Left hindlimb (tissue), 1 donor: ENCODE results near the gene HAP1.
A peak's percentile ranks its signal among the peaks of the same experiment; 100 is the strongest.
"Not testable (repeated sequence)": the region's sequence is repeated elsewhere in the genome, so short reads cannot be mapped to it uniquely, and the experiment has no call there.

Experiments
- DNase-seq: peaks from one replicate; pipeline ENCODE4 v3.0.0-alpha.2; 2018

HAP1 gene

GRCh38 chr17:41689497-41690299 lies 44.7 kb downstream of the HAP1 start:
- DNase-seq: no peak

- DNase-seq: peak; percentile 100
Observed at GRCh38 chr17:41688641-41689496, 45.6 kb downstream of the HAP1 start, which contains the start of gene EIF1. Gene EIF1, plus strand, starts transcription at chr17:41688885. Its CDS starts 154 bp downstream, at chr17:41689039.

GRCh38 chr17:41687828-41688640 lies 46.4 kb downstream of the HAP1 start:
- no peak for DNase-seq

DNA sequence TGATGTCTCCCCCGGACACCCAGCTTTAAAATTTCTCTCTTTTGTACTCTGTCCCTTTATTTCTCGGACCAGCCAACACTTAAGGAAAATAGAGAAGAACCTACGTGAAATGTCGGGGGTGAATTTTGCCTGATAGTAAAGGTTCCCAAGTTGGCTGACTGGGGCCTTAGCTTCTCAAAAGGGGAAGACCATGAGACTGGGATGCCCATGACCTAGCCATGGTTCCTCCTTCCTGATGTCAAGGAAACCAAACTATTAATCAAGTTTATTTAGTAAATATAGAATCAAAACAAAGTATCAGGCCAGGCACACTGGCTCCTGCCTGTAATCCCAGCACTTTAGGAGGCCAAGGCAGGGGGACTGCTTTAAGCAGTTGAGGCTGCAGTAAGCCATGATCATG lies 48.2 kb downstream of the HAP1 start:
- DNase-seq: no peak

GRCh38 chr17:41685753-41686152 lies 48.7 kb downstream of the HAP1 start:
- DNase-seq: not testable (repeated sequence)

- no peak for DNase-seq
Observed at GRCh38 chr17:41684035-41684434, 50.4 kb downstream of the HAP1 start.

- DNase-seq: no peak
Observed at GRCh38 chr17:41683441-41684007, 50.9 kb downstream of the HAP1 start.

DNA sequence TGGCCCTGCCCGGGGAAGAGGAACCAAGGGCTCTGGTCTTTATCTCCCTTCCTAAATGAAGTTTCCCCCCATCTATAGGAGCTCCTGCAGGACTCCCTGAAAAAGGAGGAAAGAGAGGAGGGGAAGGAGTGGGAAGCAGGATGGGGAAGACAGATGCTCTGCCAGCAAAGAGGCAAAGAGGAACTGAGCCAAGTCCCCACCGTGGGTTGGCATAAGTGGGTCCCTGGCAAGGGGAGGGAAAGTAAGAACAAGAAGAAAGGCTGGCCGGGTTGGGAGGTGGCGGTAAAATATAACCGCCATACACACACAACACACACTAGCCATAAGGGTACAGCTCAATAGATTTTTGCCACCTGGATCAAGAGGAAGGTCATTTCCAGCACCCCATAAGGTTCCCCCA lies 51.8 kb downstream of the HAP1 start:
- no peak for DNase-seq

GRCh38 chr17:41681776-41682175 lies 52.7 kb downstream of the HAP1 start:
- DNase-seq: no peak

DNA sequence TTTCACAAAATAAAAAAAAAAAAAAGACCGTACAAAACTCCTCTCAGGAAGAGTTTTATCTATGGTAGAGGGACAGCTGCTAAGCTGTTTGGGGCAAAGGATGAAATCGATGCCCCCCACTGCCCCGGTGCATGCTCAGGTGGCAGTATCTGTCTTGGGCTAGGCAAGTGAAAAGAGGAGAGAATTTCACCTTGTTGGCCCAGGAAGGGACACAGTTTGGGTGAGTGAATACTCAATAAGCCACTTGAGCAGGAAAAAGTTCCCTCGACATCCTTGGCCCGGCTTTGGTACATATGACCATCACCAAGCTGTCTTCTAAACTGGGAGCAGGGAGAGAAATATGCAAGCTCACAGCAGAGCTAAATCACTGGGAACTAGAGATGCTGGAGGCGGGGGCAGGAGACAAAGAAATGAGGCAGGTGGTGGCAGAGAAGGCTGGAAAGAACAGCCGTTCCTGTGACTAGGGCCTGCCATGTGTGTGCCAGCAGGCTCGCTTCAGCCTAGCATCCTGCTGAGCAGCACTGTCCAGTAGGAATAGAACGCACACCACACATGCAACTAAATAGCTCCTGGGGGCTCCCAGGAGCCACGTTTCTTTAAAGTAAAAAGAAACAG lies 53.9 kb downstream of the HAP1 start:
- no peak for DNase-seq

GRCh38 chr17:41679740-41680425 lies 54.6 kb downstream of the HAP1 start:
- DNase-seq: no peak

GRCh38 chr17:41678907-41679739 lies 55.3 kb downstream of the HAP1 start:
- DNase-seq: no peak

DNA sequence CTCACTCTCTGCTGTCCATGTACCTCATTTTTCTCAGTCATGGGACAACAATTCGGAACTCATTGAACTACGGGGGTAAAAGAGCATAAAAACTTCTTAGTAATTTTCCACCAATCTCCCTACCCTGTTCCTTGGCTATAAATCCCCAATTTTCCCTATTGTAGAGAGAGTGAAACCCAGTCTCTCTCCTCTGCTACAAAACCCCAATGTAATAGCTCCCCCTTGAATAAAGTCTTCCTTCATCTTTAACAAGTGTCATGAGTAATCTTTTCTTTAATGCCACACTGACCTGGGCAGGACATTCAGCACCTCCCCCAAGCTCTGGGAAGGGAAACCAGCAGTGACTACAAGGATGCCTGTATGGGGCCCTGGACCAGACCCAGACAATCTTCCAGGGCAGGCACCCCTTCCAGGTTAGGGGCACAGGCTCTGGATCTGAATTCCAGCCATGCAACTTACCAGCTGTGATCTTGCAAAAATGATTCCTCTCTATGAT lies 56.0 kb downstream of the HAP1 start:
- no peak for DNase-seq

- no peak for DNase-seq
Observed at GRCh38 chr17:41676058-41676419, 58.4 kb downstream of the HAP1 start.

DNA sequence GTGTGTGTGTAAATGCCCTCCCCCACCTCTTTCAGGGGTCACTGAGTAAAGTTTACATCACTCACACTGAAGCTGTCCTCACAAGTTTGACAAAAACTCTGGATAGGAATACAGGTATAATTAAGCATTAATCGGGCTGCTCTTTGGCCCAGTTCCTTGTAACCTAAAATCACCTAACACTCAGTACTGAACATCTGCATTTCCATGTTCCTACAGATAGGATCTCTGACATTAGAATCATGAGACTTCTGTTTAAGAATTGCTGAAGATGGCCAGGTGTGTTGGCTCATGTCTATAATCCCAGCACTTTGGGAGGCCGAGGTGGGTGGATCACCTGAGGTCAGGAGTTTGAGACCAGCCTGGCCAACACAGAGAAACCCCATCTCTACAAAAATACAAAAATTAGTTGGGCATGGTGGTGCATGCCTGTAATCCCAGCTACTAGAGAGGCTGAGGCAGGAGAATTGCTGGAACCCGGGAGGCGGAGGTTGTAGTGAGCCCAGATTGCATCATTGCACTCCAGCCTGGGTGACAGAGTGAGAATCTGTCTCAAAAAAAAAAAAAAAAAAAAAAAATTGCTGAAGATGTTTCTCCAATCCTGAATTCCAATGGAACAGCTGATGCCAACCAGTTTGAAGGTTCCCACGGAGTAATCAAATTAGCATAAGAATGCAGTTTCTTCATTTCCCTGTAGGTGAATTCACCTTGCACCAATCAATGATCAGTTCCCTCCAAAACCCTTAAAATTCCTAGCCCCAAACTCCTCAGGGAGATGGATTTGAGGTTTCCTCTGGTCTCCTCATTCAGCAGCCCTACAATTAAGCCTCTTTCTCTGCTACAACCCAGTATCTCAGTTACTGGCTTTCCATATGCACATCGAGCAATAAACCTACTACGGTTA lies 59.0 kb downstream of the HAP1 start:
- not testable (repeated sequence) for DNase-seq
